KMS-11 (cell line): ENCODE measurements around the gene ARL8B.

Experiments
- H2AFZ ChIP-seq: fragments of 200-600 bp; sonication (generic); 2 replicates; pipeline ENCODE4 v1.6.1; 2016; ENCODE audit warnings: antibody characterized with exemption, mixed run types, low read depth
- H3K27ac ChIP-seq: fragments of 200-600 bp; sonication (generic); 2 replicates; pipeline ENCODE4 v1.6.1; 2016; ENCODE audit warnings: mild to moderate bottlenecking, mixed run types
- H3K27me3 ChIP-seq: fragments of 200-600 bp; sonication (generic); 2 replicates; pipeline ENCODE4 v1.6.1; 2017; ENCODE audit warnings: mild to moderate bottlenecking, low read depth, mixed run types, moderate library complexity; ENCODE audit not compliant: insufficient read depth
- H3K36me3 ChIP-seq: fragments of 200-600 bp; sonication (generic); 2 replicates; pipeline ENCODE4 v1.6.1; 2017; ENCODE audit warnings: mild to moderate bottlenecking, mixed run types; ENCODE audit not compliant: insufficient read depth
- H3K4me1 ChIP-seq: fragments of 200-600 bp; sonication (generic); 2 replicates; pipeline ENCODE4 v1.6.1; 2016; ENCODE audit warnings: mild to moderate bottlenecking, low read depth, mixed run types; ENCODE audit not compliant: poor library complexity, severe bottlenecking
- H3K4me2 ChIP-seq: fragments of 200-600 bp; sonication (generic); 2 replicates; pipeline ENCODE4 v1.7.0; 2016; ENCODE audit warnings: mild to moderate bottlenecking, mixed run types
- H3K4me3 ChIP-seq: fragments of 200-600 bp; sonication (generic); IDR thresholded peaks from 2 replicates; pipeline ENCODE4 v1.6.1; 2017; ENCODE audit warnings: low read depth, low read length, mixed read lengths; ENCODE audit not compliant: insufficient read depth
- H3K79me2 ChIP-seq: fragments of 200-600 bp; sonication (generic); 2 replicates; pipeline ENCODE4 v1.6.1; 2016; ENCODE audit warnings: low read depth, mixed run types; ENCODE audit not compliant: insufficient read depth
- H3K9ac ChIP-seq: fragments of 200-600 bp; sonication (generic); 2 replicates; pipeline ENCODE4 v1.6.1; 2016; ENCODE audit warnings: mild to moderate bottlenecking, mixed run types
- H4K20me1 ChIP-seq: fragments of 200-600 bp; sonication (generic); 2 replicates; pipeline ENCODE4 v1.6.1; 2016; ENCODE audit warnings: mild to moderate bottlenecking, mixed run types; ENCODE audit not compliant: insufficient read depth
- CTCF ChIP-seq: fragments of 200-600 bp; sonication (generic); conservative IDR thresholded peaks from 2 replicates; pipeline ENCODE4 v1.6.1; 2017; ENCODE audit warnings: low read depth, mild to moderate bottlenecking, antibody characterized with exemption, low read length, moderate library complexity, mixed read lengths

Gene ARL8B

DNA sequence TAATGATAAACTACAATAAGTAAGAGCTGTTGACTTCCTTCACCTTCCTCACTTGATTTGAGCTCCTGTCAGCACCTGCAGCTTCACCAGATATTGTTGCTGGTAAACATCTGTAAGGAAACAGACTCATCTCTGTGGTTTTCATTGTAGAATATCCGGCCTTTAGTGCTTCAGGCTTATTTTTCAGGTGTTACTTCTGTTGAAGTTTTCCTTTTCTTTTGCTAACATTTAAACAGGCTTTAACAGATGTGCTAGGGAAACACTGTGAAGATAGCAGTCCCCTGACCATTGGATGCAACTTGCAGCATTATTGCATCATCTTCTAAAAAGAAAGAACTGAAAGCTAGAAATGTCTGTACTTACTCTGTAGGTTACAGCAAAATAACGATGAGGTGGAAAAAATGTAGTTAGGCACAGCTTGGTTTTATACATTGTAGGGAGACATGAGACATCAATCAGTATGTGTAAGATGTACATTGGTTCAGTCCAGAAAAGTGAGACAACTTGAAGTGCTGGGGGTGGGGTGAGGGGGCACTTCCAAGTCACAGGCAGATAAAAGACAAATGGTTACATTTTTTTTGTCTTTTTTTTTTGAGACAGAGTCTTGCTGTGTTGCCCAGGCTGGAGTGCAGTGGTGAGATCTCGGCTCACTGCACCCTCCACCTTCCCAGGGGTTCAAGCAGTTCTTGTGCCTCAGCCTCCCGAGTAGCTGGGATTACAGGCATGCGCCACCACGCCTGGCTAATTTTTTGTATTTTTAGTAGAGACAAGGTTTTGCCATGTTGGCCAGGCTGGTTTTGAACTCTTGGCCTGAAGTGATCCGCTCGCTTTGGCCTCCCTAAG lies 75.6 kb downstream of the ARL8B start:
- H3K9ac ChIP-seq: peak overlapping the region; percentile 34; the same call in 1 of the 2 replicates
- peaks cover 1% of the 10 kb centered on the region; the same call in 1 of the 2 replicates for H3K79me2 ChIP-seq
- H3K4me3 ChIP-seq: no peak overlapping the region
- H3K27ac ChIP-seq: peak overlapping the region; percentile 83
- no peaks in the 10 kb centered on the region for H3K36me3 ChIP-seq
- H3K27me3 ChIP-seq: no peaks in the 10 kb centered on the region
- H4K20me1 ChIP-seq: no peaks in the 10 kb centered on the region
- H3K4me2 ChIP-seq: peak overlapping the region; percentile 27
- peaks cover 70% of the 10 kb centered on the region for H3K4me1 ChIP-seq
- no peak overlapping the region for H2AFZ ChIP-seq
- TF ChIP-seq CTCF: no peak

DNA sequence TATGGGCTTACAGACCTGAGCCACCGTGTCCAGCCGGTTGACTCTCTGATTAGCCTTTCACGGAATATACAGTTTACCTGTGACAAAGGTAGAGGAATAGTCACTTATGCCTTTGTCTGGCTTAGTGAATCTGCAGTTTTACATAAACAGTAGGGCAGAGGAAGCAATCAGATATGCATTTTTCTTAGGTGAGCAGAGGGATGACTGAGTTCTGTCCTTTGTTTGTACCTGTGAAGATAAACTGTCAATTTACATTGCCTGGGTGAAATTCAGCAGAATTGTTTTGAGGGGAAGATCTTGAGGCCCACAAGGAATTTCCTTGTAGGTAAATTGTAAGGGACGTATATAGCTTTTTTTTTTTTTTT lies 76.2 kb downstream of the ARL8B start:
- peak overlapping the region; percentile 34; the same call in 1 of the 2 replicates for H3K9ac ChIP-seq
- no peaks in the 10 kb centered on the region for H3K36me3 ChIP-seq
- peak overlapping the region; percentile 83 for H3K27ac ChIP-seq

DNA sequence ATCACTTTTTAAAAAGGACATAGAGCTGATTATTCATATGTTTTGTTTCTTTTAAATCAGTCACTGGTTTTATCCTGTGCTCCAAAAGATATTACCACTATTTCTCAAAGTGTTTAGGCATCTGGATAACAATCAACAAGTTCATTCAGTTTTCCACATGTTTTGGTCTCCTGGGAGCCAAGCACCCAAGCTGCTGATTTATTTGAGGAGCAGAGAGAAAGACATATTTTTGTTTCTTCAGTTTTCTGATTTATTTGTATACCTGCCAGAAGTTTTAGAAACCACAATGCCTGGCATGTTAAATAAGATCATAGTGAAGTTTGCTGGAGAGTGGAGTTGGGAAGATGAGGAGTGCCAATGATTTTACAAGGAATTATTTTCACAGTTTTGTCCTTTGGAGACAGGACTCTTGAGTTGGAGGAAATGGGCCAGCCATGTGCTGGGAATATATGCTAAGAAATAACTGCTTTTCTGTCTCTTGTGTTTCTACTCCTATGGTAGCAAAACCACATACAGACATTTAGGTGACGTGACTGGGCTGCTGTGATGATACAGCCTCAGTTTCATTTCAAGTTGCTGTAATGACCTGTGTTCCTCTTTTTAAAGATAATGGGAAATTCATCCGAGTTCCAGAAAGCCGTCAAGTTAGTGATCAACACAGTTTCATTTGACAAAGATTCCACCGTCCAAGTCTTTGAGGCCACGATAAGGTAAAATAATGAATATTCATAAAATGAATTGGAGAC lies 77.1 kb downstream of the ARL8B start:
- Histone ChIP-seq H4K20me1 (no peaks in the 10 kb centered on the region), H3K9ac (no peak overlapping the region), H2AFZ (no peak overlapping the region), H3K79me2 (no peaks in the 10 kb centered on the region; the same call in 1 of the 2 replicates), H3K36me3 (no peaks in the 10 kb centered on the region), H3K27me3 (no peaks in the 10 kb centered on the region), H3K4me1 (peaks cover 64% of the 10 kb centered on the region), H3K4me2 (peak overlapping the region; percentile 2; the same call in 1 of the 2 replicates), H3K27ac (peak overlapping the region; percentile 83), H3K4me3 (no peak overlapping the region)
- TF ChIP-seq CTCF: no peak

More for the DNA sequence above, 76.2 kb downstream of the ARL8B start:
- H2AFZ ChIP-seq: no peak overlapping the region
- no peaks in the 10 kb centered on the region; the same call in 1 of the 2 replicates for H3K79me2 ChIP-seq
- TF ChIP-seq CTCF: no peak
- peaks cover 70% of the 10 kb centered on the region for H3K4me1 ChIP-seq
- H3K4me2 ChIP-seq: peak overlapping the region; percentile 27; the same call in 1 of the 2 replicates
- no peaks in the 10 kb centered on the region for H3K27me3 ChIP-seq
- H4K20me1 ChIP-seq: no peaks in the 10 kb centered on the region
- H3K4me3 ChIP-seq: no peak overlapping the region

DNA sequence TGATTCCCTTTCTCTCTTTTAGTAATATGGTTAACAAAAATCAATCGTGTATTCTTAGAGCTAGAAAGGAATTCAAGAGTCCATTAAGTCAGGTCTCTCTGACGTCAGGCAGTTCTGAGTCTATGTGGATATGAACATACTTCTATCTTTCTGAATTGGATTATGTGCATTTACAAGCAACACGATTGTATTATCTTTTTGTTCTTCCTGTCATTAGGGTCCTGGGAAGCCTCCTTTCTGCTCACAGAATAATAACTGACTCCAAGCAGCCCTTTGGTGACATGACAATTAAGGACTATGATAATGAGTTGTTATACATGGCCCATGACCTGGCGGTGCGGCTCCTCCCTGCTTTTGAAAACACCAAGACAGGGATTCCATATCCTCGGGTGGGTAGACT lies 79.4 kb downstream of the ARL8B start:
- H2AFZ ChIP-seq: no peak overlapping the region
- peaks cover 41% of the 10 kb centered on the region for H3K4me1 ChIP-seq
- H3K79me2 ChIP-seq: no peaks in the 10 kb centered on the region; the same call in 1 of the 2 replicates
- no peaks in the 10 kb centered on the region for H3K36me3 ChIP-seq
- no peak overlapping the region for H3K4me3 ChIP-seq
- no peaks in the 10 kb centered on the region for H3K27me3 ChIP-seq
- no peaks in the 10 kb centered on the region for H4K20me1 ChIP-seq
- no peak overlapping the region for H3K27ac ChIP-seq
- no peak overlapping the region for H3K4me2 ChIP-seq
- TF ChIP-seq CTCF: no peak
- no peak overlapping the region for H3K9ac ChIP-seq
